Measurements from ENCODE around the gene HSBP1L1.

The HSBP1L1 gene

GRCh38 chr18:79930020-79930642 is 34.3 kb upstream of the HSBP1L1 start:
- no peak for DNase-seq (ENCODE audit: low read depth in 2 of 2)

GRCh38 chr18:79931475-79931874 is 33.0 kb upstream of the HSBP1L1 start:
- no peak for DNase-seq (ENCODE audit: low read depth in 2 of 2)

- DNase-seq (ENCODE audit: low read depth in 2 of 2) = no peak
These were observed 31.5 kb upstream of the HSBP1L1 start for GRCh38 chr18:79932907-79933306.

GRCh38 chr18:79933765-79934164 is 30.7 kb upstream of the HSBP1L1 start:
- no peak for DNase-seq (ENCODE audit: low read depth in 2 of 2)

- DNase-seq (ENCODE audit: low read depth in 2 of 2) = no peak
These were observed 29.9 kb upstream of the HSBP1L1 start for GRCh38 chr18:79934311-79935097.

- DNase-seq (ENCODE audit: low read depth in 2 of 2) = no peak
These were observed 29.4 kb upstream of the HSBP1L1 start for GRCh38 chr18:79935098-79935480.

- no peak for DNase-seq (ENCODE audit: low read depth in 2 of 2)
These were observed 28.9 kb upstream of the HSBP1L1 start for GRCh38 chr18:79935499-79935898.

- no peak for DNase-seq (ENCODE audit: low read depth in 2 of 2)
These were observed 28.5 kb upstream of the HSBP1L1 start for GRCh38 chr18:79935925-79936324.

GRCh38 chr18:79936641-79937040 is 27.8 kb upstream of the HSBP1L1 start:
- DNase-seq (ENCODE audit: low read depth in 2 of 2) = no peak

- no peak for DNase-seq (ENCODE audit: low read depth in 2 of 2)
These were observed 27.2 kb upstream of the HSBP1L1 start for GRCh38 chr18:79937103-79937860.

- DNase-seq (ENCODE audit: low read depth in 2 of 2) = no peak
These were observed 26.2 kb upstream of the HSBP1L1 start for GRCh38 chr18:79938196-79938595.

GRCh38 chr18:79939096-79939495 is 25.3 kb upstream of the HSBP1L1 start:
- no peak for DNase-seq (ENCODE audit: low read depth in 2 of 2)

GRCh38 chr18:79940126-79940813 is 24.2 kb upstream of the HSBP1L1 start:
- DNase-seq (ENCODE audit: low read depth in 2 of 2) = no peak

GRCh38 chr18:79940814-79941472 is 23.5 kb upstream of the HSBP1L1 start:
- no peak for DNase-seq (ENCODE audit: low read depth in 2 of 2)

GRCh38 chr18:79941473-79942119 is 22.8 kb upstream of the HSBP1L1 start:
- DNase-seq (ENCODE audit: low read depth in 2 of 2) = no peak

- no peak for DNase-seq (ENCODE audit: low read depth in 2 of 2)
These were observed 22.2 kb upstream of the HSBP1L1 start for GRCh38 chr18:79942211-79942610.

- no peak for DNase-seq (ENCODE audit: low read depth in 2 of 2)
These were observed 21.4 kb upstream of the HSBP1L1 start for GRCh38 chr18:79942786-79943607.

- no peak for DNase-seq (ENCODE audit: low read depth in 2 of 2)
These were observed 20.8 kb upstream of the HSBP1L1 start for GRCh38 chr18:79943608-79944125.

GRCh38 chr18:79944126-79944731 is 20.2 kb upstream of the HSBP1L1 start:
- no peak for DNase-seq (ENCODE audit: low read depth in 2 of 2)

- DNase-seq (ENCODE audit: low read depth in 2 of 2) = no peak
These were observed 19.7 kb upstream of the HSBP1L1 start for GRCh38 chr18:79944746-79945117.
